ENCODE data around the gene SPECC1. TPM values are rescaled to one million over a fixed set of nuclear protein-coding genes. Genes with fewer than 3 reads are reported as not detected.

The SPECC1 gene
- 5.5 and 14.1 TPM in 2 replicates for total RNA-seq

GRCh38 chr17:20009302-20010098, at the start of gene SPECC1:
TSS of gene SPECC1 (plus strand) at chr17:20009359. CDS start at chr17:20096652, 87,293 bp downstream.

GRCh38 chr17:19977293-19978208, 31.6 kb upstream of the SPECC1 start, which contains the start of gene AKAP10:
TSS of gene AKAP10 (minus strand) at chr17:19977828. CDS start at chr17:19977679, 149 bp downstream.

Other genes with a start within 250 kb of the SPECC1 start
- 22.9 and 37.4 TPM in 2 replicates for gene ULK2, start 141.4 kb upstream of the SPECC1 start, total RNA-seq
- gene AKAP10, start 31.5 kb upstream of the SPECC1 start, total RNA-seq = 19.8 and 21.8 TPM in 2 replicates

Data from aortic smooth muscle cell (primary cell).